K562 (cell line): ENCODE measurements around the gene UBAP2. TPM values are rescaled to one million over a fixed set of nuclear protein-coding genes. Genes with fewer than 3 reads are reported as not detected.

Experiments used
- ATAC-seq: fragments of 200-7000 bp; cut with Tn5 transposase; 3 replicates; pipeline ENCODE4 v1.9.1; 2020; ENCODE audit warnings: moderate library complexity
- BruUV-seq: library from RNA; stranded (reverse); fragments of 400-500 nt; replicated peaks from 2 replicates; lab custom pipeline; 2021; lab: Mats Ljungman, UMichigan
- CTCF ChIA-PET: fragments of 300-600 bp; formaldehyde crosslinking; extraction: SDS; loops from one replicate; lab custom pipeline; 2021; ENCODE audit warnings: low intra/inter-chr PET ratio; lab: Yijun Ruan, JAX
- POLR2A ChIA-PET: fragments of 300-600, 350-650 bp; sonication (Branson Sonifier 250); formaldehyde crosslinking; extraction: SDS; loops from one replicate; lab custom pipeline; 2021; ENCODE audit warnings: antibody characterized with exemption, inconsistent platforms; lab: Yijun Ruan, JAX
- DNase-seq, 4 experiments: peaks; one replicate each; pipeline versions ENCODE4 v3.0.0 to v3.0.0-alpha.2; 2011 to 2018; ENCODE audit warnings: low spot score in 3 of 4, mixed read lengths in 3 of 4; ENCODE audit errors: extremely low read depth in 1 of 4
- FAIRE-seq: peaks from 2 replicates; lab custom pipeline; 2011; peaks lifted over from hg19 to GRCh38; lab: Jason Lieb, UNC
- H2AFZ ChIP-seq: 2 replicates; pipeline ENCODE4 v1.6.0; 2011; ENCODE audit warnings: low read depth, low read length, control low read depth, inconsistent platforms
- H3K27ac ChIP-seq: fragments of 200-600 bp; 3 replicates; pipeline ENCODE4 v1.8.0; 2011; ENCODE audit warnings: low read depth, mild to moderate bottlenecking, control low read depth, inconsistent platforms, low read length, moderate library complexity, mixed read lengths; ENCODE audit errors: extremely low read depth
- H3K27me3 ChIP-seq, 2 experiments: fragments of 300-600 bp in 1 of 2; 2 replicates in 1 of 2; 3 replicates in 1 of 2; pipeline versions ENCODE4 v1.6.0 to v1.8.0; 2011; ENCODE audit warnings: inconsistent platforms in 2 of 2, low read length in 2 of 2, mild to moderate bottlenecking in 1 of 2, mixed read lengths in 1 of 2, moderate library complexity in 1 of 2; ENCODE audit not compliant: control insufficient read depth in 2 of 2, insufficient read depth in 2 of 2
- H3K36me3 ChIP-seq: fragments of 300-600 bp; 3 replicates; pipeline ENCODE4 v1.8.0; 2011; ENCODE audit warnings: mild to moderate bottlenecking, low read length, inconsistent platforms; ENCODE audit not compliant: control insufficient read depth, insufficient read depth
- H3K4me1 ChIP-seq, 2 experiments: fragments of 200-600 bp in 1 of 2; replicated peaks in 1 of 2; 2 replicates in 1 of 2; 3 replicates in 1 of 2; pipeline versions ENCODE4 v1.5.1 to v1.8.0; 2011; ENCODE audit warnings: inconsistent platforms in 2 of 2, low read length in 2 of 2, mild to moderate bottlenecking in 1 of 2, mixed read lengths in 1 of 2, moderate library complexity in 1 of 2; ENCODE audit not compliant: control insufficient read depth in 2 of 2, insufficient read depth in 2 of 2
- H3K4me2 ChIP-seq: 2 replicates; pipeline ENCODE4 v1.6.1; 2011; ENCODE audit warnings: low read length, control low read depth, inconsistent platforms, mixed read lengths; ENCODE audit not compliant: insufficient read depth
- H3K4me3 ChIP-seq: fragments of 200-600 bp; sonication (generic), shearing (Covaris generic); 2 replicates; pipeline ENCODE4 v1.5.1; 2016; ENCODE audit warnings: control low read depth, inconsistent platforms
- H3K79me2 ChIP-seq: fragments of 200-600 bp; 3 replicates; pipeline ENCODE4 v1.8.0; 2011; ENCODE audit warnings: low read length, inconsistent platforms; ENCODE audit not compliant: control insufficient read depth, insufficient read depth
- H3K9ac ChIP-seq, 2 experiments: 2 replicates each; pipeline versions ENCODE4 v1.6.0 to v1.6.1; 2011; ENCODE audit warnings: low read depth in 2 of 2, low read length in 2 of 2, control low read depth in 1 of 2, inconsistent platforms in 1 of 2, mild to moderate bottlenecking in 1 of 2, mixed read lengths in 1 of 2; ENCODE audit not compliant: insufficient read depth in 1 of 2
- H3K9me1 ChIP-seq: one replicate; pipeline ENCODE4 v1.6.0; 2011; ENCODE audit warnings: inconsistent platforms, mild to moderate bottlenecking, low read length, moderate library complexity; ENCODE audit not compliant: control insufficient read depth, insufficient read depth
- H3K9me3 ChIP-seq: replicated peaks from 2 replicates; pipeline ENCODE4 v1.5.1; 2011; ENCODE audit warnings: low read depth, low read length, inconsistent platforms; ENCODE audit not compliant: control insufficient read depth, insufficient read depth
- H4K20me1 ChIP-seq: replicated peaks from 2 replicates; pipeline ENCODE4 v1.6.1; 2011; ENCODE audit warnings: low read length, inconsistent platforms, mixed read lengths; ENCODE audit not compliant: control insufficient read depth, insufficient read depth
- CREB5 ChIP-seq: fragments of 250-450 bp; sonication (Bioruptor Pico); IDR thresholded peaks from 2 replicates; pipeline ENCODE4 v1.5.0; 2020; ENCODE audit warnings: mild to moderate bottlenecking
- HMG20A ChIP-seq: fragments of 450-650 bp; formaldehyde crosslinking; conservative IDR thresholded peaks from 2 replicates; pipeline ENCODE4 v1.4.0; 2020; ENCODE audit warnings: mild to moderate bottlenecking, mixed read lengths
- IFI16 ChIP-seq: fragments of 250-450 bp; sonication (Bioruptor Pico); IDR thresholded peaks from 2 replicates; pipeline ENCODE4 v2.1.2; 2022; ENCODE audit warnings: mild to moderate bottlenecking, inconsistent platforms
- MBD2 ChIP-seq: sonication (generic); IDR thresholded peaks from 2 replicates; pipeline ENCODE4 v1.6.1; 2016; ENCODE audit warnings: low read depth, borderline replicate concordance
- MTA3 ChIP-seq: fragments of 450-650 bp; formaldehyde crosslinking; IDR thresholded peaks from 2 replicates; pipeline ENCODE4 v1.6.1; 2017; ENCODE audit warnings: mild to moderate bottlenecking, borderline replicate concordance
- NR2C1 ChIP-seq, 2 experiments: fragments of 450-650 bp; IDR thresholded peaks; 2 replicates each; pipeline ENCODE4 v1.6.1; 2017; ENCODE audit warnings: mild to moderate bottlenecking in 2 of 2, antibody characterized with exemption in 1 of 2, inconsistent platforms in 1 of 2, missing compliant biosample characterization in 1 of 2, missing genetic modification characterization in 1 of 2
- POLR2G ChIP-seq: fragments of 200-400 bp; formaldehyde crosslinking; IDR thresholded peaks from 2 replicates; pipeline ENCODE4 v1.6.1; 2017; ENCODE audit warnings: low read depth, mild to moderate bottlenecking, antibody characterized with exemption, low read length, moderate library complexity
- SFPQ ChIP-seq: fragments of 200-400 bp; formaldehyde crosslinking; IDR thresholded peaks from 2 replicates; pipeline ENCODE4 v1.6.1; 2017; ENCODE audit warnings: mild to moderate bottlenecking, low read depth, low read length, moderate library complexity
- TOE1 ChIP-seq, 2 experiments: fragments of 450-650 bp in 1 of 2; sonication (generic) in 1 of 2; formaldehyde crosslinking in 1 of 2; IDR thresholded peaks; 2 replicates each; pipeline versions ENCODE4 v1.7.1 to v1.8.0; 2016 to 2022; ENCODE audit warnings: borderline replicate concordance in 2 of 2, mild to moderate bottlenecking in 2 of 2, antibody characterized with exemption in 1 of 2, inconsistent platforms in 1 of 2, low read depth in 1 of 2, missing genetic modification reagents in 1 of 2, moderate library complexity in 1 of 2
- TRIM25 ChIP-seq: fragments of 450-650 bp; IDR thresholded peaks from 2 replicates; pipeline ENCODE4 v1.7.0; 2016; ENCODE audit warnings: borderline replicate concordance
- ZFP1 ChIP-seq: fragments of 450-650 bp; formaldehyde crosslinking; IDR thresholded peaks from 2 replicates; pipeline ENCODE4 v1.4.0; 2020; ENCODE audit warnings: mild to moderate bottlenecking, mixed read lengths
- ZFP30 ChIP-seq: fragments of 250-450 bp; sonication (Bioruptor Pico); IDR thresholded peaks from 2 replicates; pipeline ENCODE4 v1.8.0; 2022; ENCODE audit warnings: moderate library complexity, mild to moderate bottlenecking, inconsistent platforms, borderline replicate concordance
- ZNF133 ChIP-seq: fragments of 250-450 bp; sonication (Bioruptor Pico); IDR thresholded peaks from 2 replicates; pipeline ENCODE4 v1.4.0; 2020; ENCODE audit warnings: mild to moderate bottlenecking
- ZNF740 ChIP-seq, 3 experiments: fragments of 200-800 bp in 1 of 3; sonication (Bioruptor generic) in 1 of 3; sonication (generic) in 1 of 3; formaldehyde crosslinking in 1 of 3; IDR thresholded peaks; 2 replicates each; pipeline versions ENCODE4 v1.6.1 to v1.8.0; 2016 to 2022; ENCODE audit warnings: mild to moderate bottlenecking in 2 of 3, missing compliant biosample characterization in 2 of 3, missing genetic modification characterization in 2 of 3, missing genetic modification reagents in 1 of 3
- WGBS: fragments of 100-300 bp; shearing (Covaris generic); methylation state at CpG from one replicate; pipeline ENCODE4 v1.1.6; 2016; ENCODE audit warnings: low coverage, mixed read lengths; ENCODE audit not compliant: insufficient coverage; ENCODE audit errors: missing lambda C conversion rate; 5-methylcytosine and 5-hydroxymethylcytosine counted together
- in situ Hi-C: fragments of 300-500 bp; cut with MboI; formaldehyde crosslinking; loops from 4 replicates; pipeline ENCODE4 v1.15.0; 2018; ENCODE audit warnings: inconsistent platforms, mixed read lengths
- intact Hi-C: fragments of 100-400 bp; cut with micrococcal nuclease; formaldehyde crosslinking; loops from 2 replicates; pipeline ENCODE4 v1.14.2; 2022
- polyA plus RNA-seq, 8 experiments: library from polyadenylated mRNA; depleted of rRNA in 4 of 8; stranded (reverse) in 5 of 8; unstranded in 3 of 8; fragments of >200 nt; fragmentation: Nextera tagmentation in 2 of 8; fragmentation: Illumina TruSeq in 1 of 8; extraction: Ambion mirVana in 2 of 8; extraction: Trizol in 1 of 8; gene quantifications; 2 replicates each; pipeline versions ENCODE4 v1.2.1 to v1.2.3, GENCODE V29; 2011 to 2014; ENCODE audit warnings: inconsistent platforms in 1 of 8, missing spikeins in 1 of 8
- total RNA-seq, 7 experiments: library from RNA; depleted of rRNA in 6 of 7; stranded (reverse); fragments of >200 nt in 6 of 7; fragmentation: Illumina TruSeq in 2 of 7; extraction: Trizol in 2 of 7; gene quantifications; 2 replicates each; pipeline versions ENCODE4 v1.2.1 to v1.2.3, GENCODE V29; 2011 to 2021; ENCODE audit warnings: low replicate concordance in 1 of 7

Gene UBAP2
- total and polyA plus RNA-seq, 9 of the 15 experiments (the other 6 are each of a cell fraction or from before 2014, with no cell fraction given) = 8.7 to 47.9 (median 18.7) TPM

GRCh38 chr9:34070606-34071324 lies 22.1 kb upstream of the UBAP2 start:
- in situ Hi-C loops = no loop called here
- Histone ChIP-seq H3K9me1 (no peaks in the 10 kb centered on the region), H3K79me2 (no peaks in the 10 kb centered on the region), H3K27ac (no peak overlapping the region), H2AFZ (peak overlapping the region; percentile 62), H3K9ac (no peak overlapping the region), H3K4me1 (peaks cover 2 to 7% of the 10 kb centered on the region in 2 experiments; a peak in 4 of 5 replicates), H3K9me3 (no peaks in the 10 kb centered on the region), H3K4me3 (no peak overlapping the region), H3K27me3 (no peaks in the 10 kb centered on the region), H3K36me3 (no peaks in the 10 kb centered on the region), H3K4me2 (no peak overlapping the region; the same call in 1 of the 2 replicates), H4K20me1 (no peaks in the 10 kb centered on the region)
- BruUV-seq = no TSS peak
- ChIA-PET POLR2A (no interaction called here), CTCF (no interaction called here)
- no peak for ATAC-seq
- no peak for FAIRE-seq
- intact Hi-C loops = loop anchor here (10.0 kb wide), 1 partner anchor 146 kb away; no protein-coding TSS in a partner anchor
- 32% methylated on average over 4 of the region's 5 CpGs for WGBS
- no peak for DNase-seq
- no peak for TF ChIP-seq NR2C1 (IDR thresholded peaks at IDR 0.05)
- TF ChIP-seq NR2C1 (tag; IDR thresholded peaks at IDR 0.05) = no peak
- no peak for TF ChIP-seq CREB5 (CRISPR knock-in tag)
- TF ChIP-seq HMG20A (CRISPR knock-in tag) = no peak
- TF ChIP-seq POLR2G = no peak
- no peak for TF ChIP-seq SFPQ
- no peak for TF ChIP-seq MTA3
- TF ChIP-seq MBD2 = no peak
- no peak for TF ChIP-seq TOE1 (IDR thresholded peaks at IDR 0.05; ENCODE audit: borderline replicate concordance)
- no peak for TF ChIP-seq TOE1 (CRISPR knock-in tag; IDR thresholded peaks at IDR 0.05; ENCODE audit: borderline replicate concordance, low read depth)
- TF ChIP-seq ZFP1 (CRISPR knock-in tag) = no peak
- no peak for TF ChIP-seq ZNF740 (CRISPR knock-in tag; IDR thresholded peaks at IDR 0.05)
- TF ChIP-seq ZNF740 (tag; IDR thresholded peaks at IDR 0.05) = no peak
- no peak for TF ChIP-seq ZFP30 (CRISPR knock-in tag)
- TF ChIP-seq ZNF133 (CRISPR knock-in tag) = no peak
- no peak for TF ChIP-seq TRIM25
- TF ChIP-seq IFI16 (CRISPR knock-in tag) = no peak
